Epithelial cell of proximal tubule (primary cell): Measurements from ENCODE around the gene TRAF5. TPM values are rescaled to one million over a fixed set of nuclear protein-coding genes. Genes with fewer than 3 reads are reported as not detected.
"Not testable (repeated sequence)": the region's sequence is repeated elsewhere in the genome, so short reads cannot be mapped to it uniquely, and the experiment has no call there.

Source experiments
- DNase-seq: peaks from one replicate; pipeline ENCODE4 v3.0.0-alpha.2; 2011; ENCODE audit warnings: low read depth
- H3K4me3 ChIP-seq: 2 replicates; pipeline ENCODE4 v1.5.1; 2011; ENCODE audit warnings: low read depth, mild to moderate bottlenecking, low read length
- CTCF ChIP-seq: conservative IDR thresholded peaks from 2 replicates; pipeline ENCODE4 v1.5.1; 2012; ENCODE audit warnings: low read depth, mild to moderate bottlenecking, low read length
- total RNA-seq: library from RNA; depleted of rRNA; stranded (reverse); fragments of >200 nt; gene quantifications from 2 replicates; pipeline ENCODE4 v1.2.3, GENCODE V29; 2015

Gene TRAF5
- total RNA-seq, 1 donor from 2014 or later = 6.4 TPM

DNA sequence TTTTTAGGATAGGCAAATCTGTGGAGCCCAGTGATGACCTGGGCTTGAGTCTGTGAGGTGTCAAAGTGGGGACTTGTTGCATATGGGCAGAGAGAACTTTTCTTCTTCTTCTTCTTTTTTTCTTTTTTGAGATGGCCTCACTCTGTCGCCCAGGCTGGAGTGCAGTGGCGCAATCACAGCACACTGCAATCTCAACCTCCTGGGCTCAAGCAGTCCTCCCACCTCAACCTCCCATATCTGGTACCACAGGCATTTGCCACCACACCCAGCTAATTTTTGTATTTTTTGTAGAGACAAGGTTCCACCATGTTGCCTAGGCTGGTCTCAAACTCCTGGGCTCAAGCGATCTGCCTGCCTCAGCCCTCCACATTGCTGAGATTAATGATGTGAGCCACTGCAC is 85.0 kb downstream of the TRAF5 start:
- no peak overlapping the region for H3K4me3 ChIP-seq
- TF ChIP-seq CTCF = no peak
- DNase-seq = no peak

DNA sequence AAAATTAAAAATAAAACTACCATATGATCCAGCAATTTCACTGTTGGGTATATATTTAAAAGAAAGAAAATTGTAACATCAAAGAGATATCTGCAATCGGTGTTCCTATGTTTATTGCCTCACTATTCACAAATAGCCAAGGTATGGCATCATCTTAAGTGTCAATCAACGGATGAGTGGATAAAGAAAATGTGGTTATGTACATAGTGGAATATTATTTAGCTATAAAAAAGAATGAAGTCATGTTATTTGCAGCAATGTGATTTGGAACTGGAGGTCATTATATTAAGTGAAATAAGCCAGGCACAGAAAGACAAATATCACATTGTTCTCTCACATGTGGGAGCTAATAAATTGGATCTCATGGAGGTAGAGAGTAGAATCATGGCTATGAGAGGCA is 89.1 kb downstream of the TRAF5 start:
- no peak for TF ChIP-seq CTCF
- peak overlapping the region; percentile 37 for H3K4me3 ChIP-seq
- DNase-seq = no peak

DNA sequence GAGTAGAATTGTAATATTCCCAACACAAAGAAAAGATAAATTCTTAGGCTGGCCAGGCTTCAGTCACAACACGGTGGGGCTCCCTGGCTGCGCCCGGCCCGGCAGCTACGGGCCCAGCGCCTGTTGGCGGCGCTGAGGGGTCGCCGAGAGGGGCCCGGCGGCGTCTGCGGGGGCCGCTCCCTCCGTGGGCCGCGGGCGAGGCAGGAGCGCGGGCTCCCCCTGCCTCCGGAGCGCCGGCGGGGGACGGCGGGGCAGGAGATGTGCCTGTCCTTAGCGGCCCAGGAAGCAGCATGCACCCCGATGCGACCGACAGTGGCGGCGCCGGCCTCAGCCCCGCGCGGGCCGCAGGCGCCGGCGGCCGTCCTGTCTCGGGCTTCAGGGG is 89.6 kb downstream of the TRAF5 start:
- H3K4me3 ChIP-seq = peak overlapping the region; percentile 37
- DNase-seq = not testable (repeated sequence)

GRCh38 chr1:211416628-211417323 is 90.1 kb downstream of the TRAF5 start:
- peak overlapping the region; percentile 37 for H3K4me3 ChIP-seq

DNA sequence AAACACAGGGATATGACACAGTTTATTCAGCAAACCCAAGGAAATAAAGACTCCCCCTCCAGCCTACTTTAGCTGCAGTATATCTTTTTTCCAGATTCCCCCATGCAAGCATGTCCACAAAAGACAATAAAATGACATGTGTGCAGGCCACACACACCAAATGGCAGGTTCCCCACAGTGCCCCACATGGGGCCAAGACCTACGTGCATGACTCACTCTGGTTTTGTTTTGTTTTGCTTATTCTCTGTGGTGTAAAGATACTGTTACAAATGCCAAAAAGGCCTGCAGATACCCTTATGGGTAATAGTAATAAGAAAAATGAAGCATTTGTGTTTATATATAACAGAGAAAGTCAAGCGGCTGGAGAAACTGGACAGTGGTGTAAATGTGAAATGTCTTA is 93.8 kb downstream of the TRAF5 start:
- no peak for DNase-seq
- TF ChIP-seq CTCF = no peak
- H3K4me3 ChIP-seq = no peak overlapping the region

More at GRCh38 chr1:211416628-211417323, 90.1 kb downstream of the TRAF5 start:
- peak; percentile 16 for DNase-seq

DNA sequence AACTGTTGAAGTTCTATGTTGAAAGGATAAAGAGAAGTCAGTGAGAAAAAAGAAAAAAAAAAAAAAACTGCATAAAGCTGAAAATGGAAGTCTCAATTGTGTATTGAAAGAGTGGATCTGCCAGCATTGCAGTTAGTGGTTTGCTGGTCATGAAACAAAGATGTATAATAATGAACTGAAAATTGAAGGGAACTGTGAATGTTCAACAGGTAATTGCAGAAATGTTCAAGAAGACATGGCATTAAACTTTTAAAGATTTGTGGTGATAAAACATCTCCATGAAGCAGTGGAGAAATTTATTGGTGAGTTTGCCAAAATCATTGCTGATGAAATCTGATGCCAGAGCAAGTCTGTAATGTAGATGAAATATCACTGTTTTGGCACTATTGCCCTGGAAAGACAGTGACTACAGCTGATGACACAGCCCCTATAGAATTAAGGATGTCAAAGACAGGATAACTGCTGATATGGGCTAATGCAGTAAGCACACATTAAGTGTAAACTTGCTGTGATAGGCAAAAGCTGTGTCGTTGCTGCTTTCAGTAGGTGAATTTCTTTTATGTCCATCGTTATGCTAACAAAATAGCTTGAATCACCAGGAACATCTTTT is 94.3 kb downstream of the TRAF5 start:
- DNase-seq = no peak
- no peak overlapping the region for H3K4me3 ChIP-seq

GRCh38 chr1:211424018-211424417 is 97.4 kb downstream of the TRAF5 start:
- no peak for DNase-seq
- TF ChIP-seq CTCF = no peak
- H3K4me3 ChIP-seq = no peak overlapping the region

More for the DNA sequence above, 94.3 kb downstream of the TRAF5 start:
- TF ChIP-seq CTCF = no peak

Other genes with a start within 250 kb of the TRAF5 start
- gene KCNH1, start 192.7 kb upstream of the TRAF5 start, total RNA-seq = 6.9 and 10.1 TPM in 2 replicates
- 10.1 and 14.2 TPM in 2 replicates for gene RCOR3, start 67.5 kb upstream of the TRAF5 start, total RNA-seq
- gene RD3, start 165.3 kb downstream of the TRAF5 start, total RNA-seq = 0.06 and 0.07 TPM in 2 replicates